ENCODE results near the gene MED29. TPM values are rescaled to one million over a fixed set of nuclear protein-coding genes. Genes with fewer than 3 reads are reported as not detected.
A peak's percentile ranks its signal among the peaks of the same experiment; 100 is the strongest.

Gene MED29
- total RNA-seq, 1 experiment from 2014 or later, result 35.9 TPM

DNA sequence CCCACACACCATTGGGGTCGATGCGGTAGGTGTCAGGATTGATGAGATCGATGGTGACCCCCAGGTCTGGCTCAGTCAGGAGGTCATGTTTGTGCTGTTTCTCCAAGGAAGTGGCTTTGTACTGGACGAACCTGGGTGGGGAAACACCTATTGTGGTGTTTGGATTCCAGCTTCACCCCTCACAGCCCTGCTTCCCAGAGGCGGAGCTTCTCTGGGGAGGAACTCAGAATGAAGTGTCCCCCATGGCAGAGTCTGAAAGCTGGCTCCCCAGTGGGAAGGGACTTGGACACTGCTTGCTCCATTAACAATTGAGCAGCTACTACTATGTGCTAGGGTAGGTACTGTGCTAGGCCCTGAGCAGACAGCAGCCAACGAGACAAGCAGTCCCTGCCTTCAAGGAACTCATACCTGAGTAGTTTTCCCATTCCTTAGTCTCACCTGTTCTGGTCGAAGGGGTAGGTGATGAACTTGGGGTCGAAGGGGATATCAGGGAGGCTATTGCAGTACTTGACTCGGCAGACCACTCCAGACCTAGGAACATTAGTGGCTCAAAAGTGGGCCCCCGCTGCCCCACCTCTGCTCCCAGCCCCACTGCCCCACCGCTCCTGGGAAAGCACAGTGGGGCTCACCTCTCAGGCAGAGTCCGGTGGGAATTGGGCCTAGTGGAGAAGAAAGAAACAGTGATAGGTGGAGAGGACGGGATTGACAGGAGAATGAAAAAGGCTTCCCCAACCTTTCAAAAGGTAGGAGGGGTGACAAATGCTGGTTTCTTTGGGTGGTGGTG lies 1.4 kb upstream of the MED29 start:
- DNase-seq (ENCODE audit: low spot score), result no peak
- in situ Hi-C loops (cut with HindIII; ENCODE audit: low sequenced_read_pairs), result no loop called here

DNA sequence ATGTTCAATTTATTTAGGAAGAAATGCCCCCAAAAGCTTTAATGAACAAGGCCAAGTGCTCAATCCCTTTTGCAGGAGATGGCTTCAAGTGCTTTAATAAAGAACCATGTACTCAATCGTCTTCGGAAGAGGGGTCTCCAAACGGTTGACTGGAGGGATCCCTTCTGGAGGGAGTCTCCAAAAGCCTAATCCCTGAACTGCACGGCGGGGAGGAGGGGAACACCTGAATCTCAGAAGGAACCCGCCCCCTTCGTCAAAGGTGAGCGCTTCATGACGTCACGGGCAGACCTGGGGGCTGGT lies 777 bp upstream of the MED29 start:
- in situ Hi-C loops (cut with HindIII; ENCODE audit: low sequenced_read_pairs), result no loop called here
- peak; percentile 85 for DNase-seq (ENCODE audit: low spot score)

DNA sequence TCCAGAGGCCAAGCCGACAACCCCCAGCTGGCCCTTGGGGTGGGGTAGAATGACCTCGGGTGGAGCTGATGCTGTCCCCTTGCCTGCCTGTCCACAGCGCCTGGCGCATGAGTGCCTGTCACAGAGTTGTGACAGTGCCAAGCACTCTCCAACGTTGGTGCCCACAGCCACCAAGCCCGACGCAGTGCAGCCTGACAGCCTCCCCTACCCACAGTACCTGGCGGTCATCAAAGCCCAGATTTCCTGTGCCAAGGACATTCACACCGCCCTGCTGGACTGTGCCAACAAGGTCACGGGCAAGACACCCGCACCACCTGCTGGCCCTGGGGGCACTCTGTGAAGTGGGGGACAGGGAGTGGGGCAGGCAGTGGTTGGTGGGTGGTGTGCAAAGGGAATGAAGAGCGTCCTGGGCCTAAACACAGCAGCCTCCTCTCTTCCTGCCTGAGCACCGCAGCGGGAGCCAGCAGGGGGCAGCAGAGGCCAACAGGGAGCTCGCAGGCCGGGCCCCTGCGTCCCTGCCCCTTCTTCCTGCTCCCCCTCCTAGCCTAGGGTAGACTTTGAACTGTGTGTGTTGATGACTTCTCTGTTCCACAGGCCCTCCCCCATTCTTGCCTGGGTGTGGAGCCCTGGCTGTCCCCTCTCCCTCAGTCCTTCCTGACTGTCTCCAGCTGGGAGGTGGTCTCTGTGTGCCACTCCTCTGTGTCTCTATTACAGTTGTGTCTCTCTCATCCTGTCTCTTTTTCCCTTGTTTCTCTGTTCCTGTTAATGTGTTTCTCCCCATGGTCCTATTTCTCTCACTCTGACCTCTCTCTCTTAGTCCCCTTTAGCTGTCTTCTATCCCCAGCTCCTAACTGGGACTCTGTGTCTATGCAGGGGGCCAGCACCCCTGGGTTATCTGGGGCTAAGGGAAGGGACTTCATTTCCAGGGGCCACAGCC lies 6.5 kb downstream of the MED29 start:
- in situ Hi-C loops (cut with HindIII; ENCODE audit: low sequenced_read_pairs), result no loop called here
- peak; percentile 70 for DNase-seq (ENCODE audit: low spot score)

DNA sequence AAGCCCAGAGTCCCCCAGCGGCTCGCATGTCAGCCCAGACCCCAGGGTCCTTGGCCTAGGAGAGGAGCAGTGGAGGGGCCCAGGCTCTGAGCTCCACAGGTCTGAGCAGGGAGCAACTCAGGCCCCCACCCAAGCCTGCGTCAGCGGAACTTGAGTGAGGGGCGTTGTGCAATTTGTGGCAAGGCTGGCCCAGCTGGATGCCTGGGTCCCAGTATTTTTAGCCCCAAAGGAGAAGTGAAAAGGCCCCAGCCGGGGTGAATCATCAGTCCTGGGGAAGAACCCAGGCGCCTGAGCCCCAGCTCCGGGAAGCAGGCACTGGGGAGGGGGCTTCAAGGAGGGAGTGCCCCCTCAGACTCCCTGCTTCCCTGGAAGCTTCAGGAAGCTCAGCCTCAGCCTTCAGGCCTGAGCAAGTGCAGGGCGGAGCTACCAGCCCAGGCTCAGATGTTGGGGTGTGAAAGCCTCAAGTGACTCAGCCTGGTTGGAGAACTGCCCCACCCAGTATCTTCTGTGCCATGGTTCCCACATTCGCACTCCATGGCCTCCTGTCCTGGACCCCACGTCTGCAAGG lies 7.2 kb downstream of the MED29 start:
- no peak for DNase-seq (ENCODE audit: low spot score)
- in situ Hi-C loops (cut with HindIII; ENCODE audit: low sequenced_read_pairs), result no loop called here

DNA sequence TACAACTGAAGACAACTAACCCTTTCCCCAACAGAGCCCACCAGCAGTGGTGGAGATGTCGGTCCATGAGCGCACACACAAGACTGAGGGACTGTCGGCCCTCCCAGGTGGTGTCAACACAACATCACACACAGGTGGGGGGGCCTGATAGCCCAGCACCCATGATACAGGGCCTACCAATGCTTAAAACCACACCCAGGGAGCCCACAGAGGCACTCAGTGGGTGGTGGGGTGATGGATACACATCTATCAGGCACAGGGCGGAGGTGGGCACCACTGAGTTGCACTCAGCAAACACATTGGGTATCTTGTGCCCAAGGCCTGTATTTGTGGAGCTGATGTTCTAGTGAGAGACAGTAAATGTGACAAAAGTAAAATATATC lies 8.5 kb downstream of the MED29 start:
- in situ Hi-C loops (cut with HindIII; ENCODE audit: low sequenced_read_pairs), result no loop called here
- DNase-seq (ENCODE audit: low spot score), result no peak

DNA sequence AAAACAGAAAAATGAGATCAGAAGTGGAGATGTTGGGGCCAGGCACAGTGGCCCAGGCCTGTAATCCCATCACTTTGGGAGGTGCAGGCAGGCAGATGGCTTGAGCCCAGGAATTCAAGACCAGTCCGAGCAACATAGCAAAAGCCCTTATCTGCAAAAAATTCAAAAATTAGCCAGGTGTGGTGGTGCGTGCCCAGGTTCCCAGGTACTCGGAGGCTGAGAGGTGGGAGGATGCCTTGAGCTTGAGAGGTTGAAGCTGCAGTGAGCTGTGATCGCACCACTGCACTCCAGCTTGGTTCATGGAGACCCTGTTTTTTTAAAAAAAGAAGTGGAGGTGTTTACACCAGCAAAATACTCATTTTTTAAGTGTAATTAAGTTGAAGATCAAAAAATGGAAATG lies 8.9 kb downstream of the MED29 start:
- in situ Hi-C loops (cut with HindIII; ENCODE audit: low sequenced_read_pairs), result no loop called here
- no peak for DNase-seq (ENCODE audit: low spot score)

DNA sequence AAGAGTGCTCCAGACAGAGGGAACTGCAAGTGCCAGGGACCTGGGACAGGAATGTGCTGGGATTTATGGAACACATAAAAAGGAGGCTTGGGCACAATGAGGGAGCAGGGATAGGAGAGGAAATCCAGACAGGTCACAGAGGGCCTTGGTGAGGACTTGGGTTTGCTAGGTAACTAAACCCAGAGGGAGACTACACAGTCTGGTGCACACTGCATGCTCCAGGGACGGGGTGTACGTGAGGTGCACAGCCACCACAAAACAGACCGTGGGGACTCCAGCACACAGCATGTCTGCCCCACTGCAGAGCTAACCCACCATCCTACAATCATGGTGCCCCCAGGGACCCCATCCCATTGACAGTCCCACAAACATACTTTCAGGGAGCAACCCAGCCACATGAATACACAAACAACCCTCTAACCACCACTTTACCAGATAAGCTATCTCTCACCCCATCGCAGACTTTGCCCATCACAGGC lies 9.9 kb downstream of the MED29 start:
- in situ Hi-C loops (cut with HindIII; ENCODE audit: low sequenced_read_pairs), result no loop called here

DNA sequence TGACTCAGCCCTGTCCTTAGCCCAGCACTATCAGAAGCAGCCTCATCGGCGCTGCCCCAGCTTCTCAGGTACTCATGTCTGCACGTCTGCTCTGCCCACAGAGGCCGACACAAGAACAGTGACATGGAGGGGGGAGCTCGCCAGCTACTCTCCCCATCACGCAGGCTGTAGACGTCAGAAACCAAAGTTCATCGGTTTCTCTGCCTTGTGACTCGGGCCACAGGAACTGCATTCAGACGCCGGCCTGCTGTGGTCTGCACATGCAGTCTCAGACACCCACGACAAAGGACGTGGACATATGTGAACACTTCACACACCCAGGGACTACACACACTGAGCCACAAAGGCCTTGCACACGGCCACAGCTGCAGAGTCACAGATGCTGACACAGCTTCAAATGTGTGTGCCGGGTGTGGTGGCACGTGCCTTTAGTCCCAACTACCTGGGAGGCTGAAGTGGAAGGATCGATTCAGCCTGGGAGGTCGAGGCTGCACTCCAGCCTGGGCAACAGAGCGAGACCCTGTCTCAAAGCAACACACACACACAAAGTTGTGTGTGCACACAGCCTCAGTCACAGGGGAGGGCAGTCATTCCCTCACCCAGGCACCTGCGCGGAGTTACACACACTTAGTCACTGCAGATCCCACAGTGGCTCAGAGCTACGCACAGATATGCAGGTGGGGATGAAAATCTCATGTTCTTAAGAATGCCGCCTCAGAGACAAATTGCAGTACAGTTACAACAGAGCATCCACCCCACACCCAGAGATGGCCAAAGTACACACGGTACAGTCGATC lies 10.6 kb downstream of the MED29 start:
- in situ Hi-C loops (cut with HindIII; ENCODE audit: low sequenced_read_pairs), result no loop called here
- DNase-seq (ENCODE audit: low spot score), result peak; percentile 26

More for the DNA sequence above, 9.9 kb downstream of the MED29 start:
- peak; percentile 15 for DNase-seq (ENCODE audit: low spot score)

DNA sequence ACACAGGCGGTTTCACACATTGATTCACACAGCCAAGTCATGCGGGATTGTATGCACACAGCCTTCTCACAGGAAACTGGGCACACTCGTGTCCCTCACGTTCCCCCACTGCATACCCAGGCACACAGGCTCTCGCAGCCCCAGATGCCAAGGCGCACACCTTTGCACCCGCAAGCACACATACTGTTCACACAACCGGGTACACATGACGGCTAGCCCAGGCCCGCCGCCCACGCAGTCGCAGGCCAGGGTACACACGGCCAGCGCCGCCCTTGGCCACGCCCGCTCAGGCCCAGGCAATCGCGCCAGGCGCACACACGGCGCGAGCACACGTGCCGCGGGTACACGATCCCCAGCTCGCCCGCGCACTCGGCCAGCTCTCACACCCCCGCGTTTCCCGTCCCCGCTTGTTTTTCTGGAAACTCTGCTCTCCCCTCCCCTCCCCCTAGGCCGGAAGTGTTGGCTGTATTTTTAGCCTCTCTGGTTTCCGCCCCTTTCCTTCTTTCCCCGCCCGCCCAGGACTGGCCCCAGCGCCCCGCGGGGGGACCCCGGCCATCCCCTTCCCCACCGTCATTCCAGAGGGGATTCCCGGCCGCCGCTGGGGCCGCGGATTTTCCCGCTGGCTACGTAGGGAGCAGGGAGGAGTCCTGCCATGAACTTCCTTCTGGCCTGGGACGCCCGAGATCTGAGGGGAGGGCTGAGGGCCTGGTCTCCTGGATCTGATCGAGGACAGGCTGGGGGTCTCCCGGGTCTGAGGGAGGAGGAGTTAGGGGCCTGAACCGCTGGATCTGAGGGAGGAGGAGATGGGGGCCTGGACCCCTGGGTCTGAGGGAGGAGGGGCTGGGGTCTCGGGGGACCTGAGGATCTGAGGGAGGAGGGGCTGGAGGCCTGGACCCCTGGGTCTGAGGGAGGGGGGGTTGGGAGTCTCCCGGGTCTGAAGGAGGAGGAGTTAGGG lies 11.4 kb downstream of the MED29 start:
- DNase-seq (ENCODE audit: low spot score), result peak; percentile 80
- in situ Hi-C loops (cut with HindIII; ENCODE audit: low sequenced_read_pairs), result no loop called here

DNA sequence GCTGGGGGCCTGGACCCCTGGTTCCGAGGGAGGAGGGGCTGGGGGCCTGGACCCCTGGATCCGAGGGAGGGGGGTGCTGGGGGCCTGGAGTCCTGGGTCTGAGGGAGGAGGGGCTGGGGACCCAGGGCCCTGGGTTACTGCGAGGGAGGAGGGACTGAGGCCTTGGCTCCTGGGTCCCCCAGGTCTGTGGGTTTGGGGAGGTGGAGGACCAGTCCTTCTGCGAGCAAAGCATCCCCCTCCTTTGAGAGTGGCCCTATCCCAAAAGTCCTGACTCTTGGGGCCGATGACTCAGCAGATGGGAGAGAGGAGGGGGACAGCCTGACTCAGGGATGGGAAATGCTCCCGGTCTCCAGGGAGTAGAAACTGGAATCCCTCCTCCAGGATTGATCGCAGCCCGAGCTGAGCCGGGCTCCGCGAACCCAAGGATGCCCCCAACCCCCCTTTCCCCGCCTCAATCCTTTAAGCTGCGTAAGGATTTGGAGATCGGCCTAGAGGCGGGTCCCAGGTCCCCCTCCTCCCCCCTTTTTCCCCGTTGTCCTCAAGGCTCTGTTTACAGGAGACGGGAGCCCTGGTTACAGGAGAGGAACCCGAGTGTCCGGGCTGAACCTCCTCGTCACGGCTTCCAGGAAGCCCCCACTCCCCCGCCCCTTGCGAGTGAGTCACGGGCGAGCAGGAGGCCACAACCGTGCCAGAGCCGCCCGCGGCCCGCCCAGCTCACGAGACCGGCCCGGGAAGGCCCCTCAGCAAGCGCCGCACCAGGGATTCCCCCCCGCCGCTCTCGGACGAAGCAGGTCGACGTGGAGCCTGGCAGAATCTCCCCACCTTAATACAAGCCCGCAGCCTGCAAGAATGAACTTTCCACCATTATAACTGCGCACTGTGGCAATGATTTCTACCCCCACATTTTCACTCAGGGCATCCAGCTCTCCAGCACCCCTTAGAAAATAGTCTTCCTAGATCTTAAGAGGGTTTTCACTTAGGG lies 12.4 kb downstream of the MED29 start:
- peak; percentile 72 for DNase-seq (ENCODE audit: low spot score)
- in situ Hi-C loops (cut with HindIII; ENCODE audit: low sequenced_read_pairs), result no loop called here

DNA sequence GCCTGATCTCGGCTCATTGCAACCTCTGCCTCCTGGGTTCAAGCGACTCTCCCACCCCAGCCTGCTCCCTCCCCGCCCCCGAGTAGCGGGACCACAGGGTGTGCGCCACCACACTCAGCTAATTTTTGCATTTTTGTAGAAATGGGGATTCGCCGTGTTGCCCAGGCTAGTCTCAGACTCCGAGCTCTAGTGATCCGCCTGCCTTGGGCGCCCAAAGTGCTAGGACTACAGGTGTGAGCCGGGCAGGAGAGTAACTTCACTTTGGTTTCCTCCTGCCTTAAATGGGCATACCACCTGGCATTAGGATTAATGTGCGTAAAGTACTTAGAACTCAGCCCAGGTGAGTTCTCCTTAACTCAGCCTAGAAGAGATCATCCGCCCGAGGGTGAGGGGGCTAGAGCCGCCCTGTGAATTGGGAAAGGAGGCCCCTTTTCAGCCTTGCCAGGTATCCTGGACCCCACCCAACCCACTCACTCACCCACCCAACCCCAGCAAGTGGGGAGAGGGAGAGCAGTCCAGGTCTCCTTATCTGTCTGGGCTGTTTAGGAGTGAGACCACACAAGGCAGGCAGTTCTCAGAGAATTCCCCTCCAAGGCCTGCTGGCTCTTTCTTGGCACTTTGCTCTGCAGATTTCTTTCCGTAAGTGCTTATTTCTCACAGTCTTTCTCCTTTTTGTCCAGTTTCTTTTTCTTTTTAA lies 14.2 kb downstream of the MED29 start:
- in situ Hi-C loops (cut with HindIII; ENCODE audit: low sequenced_read_pairs), result no loop called here
- no peak for DNase-seq (ENCODE audit: low spot score)

DNA sequence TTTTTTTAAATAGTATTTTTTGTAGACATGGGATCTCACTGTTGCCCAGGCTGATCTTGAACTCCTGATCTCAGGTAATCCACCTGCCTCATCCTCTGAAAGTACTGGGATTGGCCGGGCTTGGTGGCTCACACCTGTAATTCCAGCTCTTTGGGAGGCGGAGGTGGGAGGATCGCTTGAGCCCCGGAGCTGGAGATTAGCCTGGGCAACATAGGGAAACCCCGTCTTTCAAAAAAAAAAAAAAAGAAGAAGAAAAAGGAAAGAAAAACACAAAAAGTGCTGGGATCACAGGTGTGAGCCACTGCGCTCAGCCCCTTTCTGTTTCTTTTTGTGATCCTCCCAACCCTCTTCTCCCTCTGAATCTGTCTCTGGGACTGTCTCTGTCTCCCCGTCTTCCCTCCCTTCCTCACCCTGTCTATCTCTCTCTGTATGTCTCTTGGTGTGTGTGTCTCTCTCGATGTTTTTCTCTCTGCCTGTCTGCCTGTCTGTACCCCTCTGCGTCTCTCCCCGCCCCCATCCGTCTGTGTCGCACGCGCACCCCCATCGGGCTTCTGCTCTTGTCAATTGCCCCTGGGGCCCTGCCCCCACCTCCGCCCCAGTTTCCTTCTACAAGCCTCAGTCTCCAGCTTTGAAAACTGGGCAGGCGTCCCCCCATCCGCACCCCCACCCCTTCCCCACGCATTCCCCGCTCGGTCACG lies 14.9 kb downstream of the MED29 start:
- in situ Hi-C loops (cut with HindIII; ENCODE audit: low sequenced_read_pairs), result no loop called here

DNA sequence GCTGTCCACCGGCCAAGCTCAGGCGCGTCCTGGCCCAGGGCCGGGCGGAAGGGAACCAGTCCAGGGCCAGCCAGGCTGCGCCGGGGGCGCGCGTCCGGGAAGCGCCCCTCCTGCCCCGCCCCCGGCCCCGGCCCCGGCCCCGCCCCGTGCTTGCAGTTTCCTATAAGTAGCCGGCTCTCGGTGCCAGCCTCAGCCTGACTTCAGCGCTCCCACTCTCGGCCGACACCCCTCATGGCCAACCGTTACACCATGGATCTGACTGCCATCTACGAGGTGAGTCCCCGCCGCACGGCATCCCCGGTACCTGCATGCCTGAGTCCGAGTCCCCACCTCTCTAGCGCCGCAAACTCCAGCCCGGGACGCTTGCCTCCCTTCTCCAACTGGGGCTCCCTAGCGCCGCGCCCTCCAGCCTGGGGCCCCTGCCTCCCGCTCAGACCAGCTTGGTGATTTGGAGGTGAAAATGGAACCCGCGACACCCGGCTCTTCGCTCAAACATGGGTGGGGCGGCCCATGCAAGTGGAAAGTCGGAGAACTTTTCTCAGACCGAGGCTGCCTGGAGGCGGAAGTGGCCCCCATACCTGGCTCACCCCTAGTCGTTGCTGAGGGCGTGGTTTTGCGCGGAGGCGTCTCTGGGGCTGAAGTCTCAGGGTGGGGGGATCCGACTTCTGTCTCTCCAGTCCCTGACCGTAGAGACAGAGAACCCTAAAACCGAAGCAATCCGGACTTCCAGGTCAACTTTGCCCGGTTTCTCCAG lies 15.7 kb downstream of the MED29 start, which contains the start of gene ZFP36:
ZFP36 (plus strand) TSS at position 192 of the 754 bp plus-strand sequence; CDS start at position 250, 58 bp downstream.
- in situ Hi-C loops (cut with HindIII; ENCODE audit: low sequenced_read_pairs), result no loop called here
- DNase-seq (ENCODE audit: low spot score), result peak; percentile 66

More for the DNA sequence above, 14.9 kb downstream of the MED29 start:
- peak; percentile 37 for DNase-seq (ENCODE audit: low spot score)

DNA sequence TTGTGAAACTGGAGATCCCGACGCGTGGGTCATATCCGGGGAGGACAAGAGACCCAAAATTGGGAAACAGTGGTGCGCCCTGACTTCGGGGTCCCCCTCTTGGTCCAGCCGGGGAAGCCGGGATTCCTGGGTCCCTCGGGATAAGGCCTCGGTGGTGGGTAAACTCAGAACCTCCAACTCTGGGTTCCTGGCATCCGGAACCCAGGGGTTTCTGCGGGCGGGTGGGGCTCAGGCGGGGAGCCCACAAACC lies 16.2 kb downstream of the MED29 start:
- DNase-seq (ENCODE audit: low spot score), result no peak
- in situ Hi-C loops (cut with HindIII; ENCODE audit: low sequenced_read_pairs), result no loop called here

DNA sequence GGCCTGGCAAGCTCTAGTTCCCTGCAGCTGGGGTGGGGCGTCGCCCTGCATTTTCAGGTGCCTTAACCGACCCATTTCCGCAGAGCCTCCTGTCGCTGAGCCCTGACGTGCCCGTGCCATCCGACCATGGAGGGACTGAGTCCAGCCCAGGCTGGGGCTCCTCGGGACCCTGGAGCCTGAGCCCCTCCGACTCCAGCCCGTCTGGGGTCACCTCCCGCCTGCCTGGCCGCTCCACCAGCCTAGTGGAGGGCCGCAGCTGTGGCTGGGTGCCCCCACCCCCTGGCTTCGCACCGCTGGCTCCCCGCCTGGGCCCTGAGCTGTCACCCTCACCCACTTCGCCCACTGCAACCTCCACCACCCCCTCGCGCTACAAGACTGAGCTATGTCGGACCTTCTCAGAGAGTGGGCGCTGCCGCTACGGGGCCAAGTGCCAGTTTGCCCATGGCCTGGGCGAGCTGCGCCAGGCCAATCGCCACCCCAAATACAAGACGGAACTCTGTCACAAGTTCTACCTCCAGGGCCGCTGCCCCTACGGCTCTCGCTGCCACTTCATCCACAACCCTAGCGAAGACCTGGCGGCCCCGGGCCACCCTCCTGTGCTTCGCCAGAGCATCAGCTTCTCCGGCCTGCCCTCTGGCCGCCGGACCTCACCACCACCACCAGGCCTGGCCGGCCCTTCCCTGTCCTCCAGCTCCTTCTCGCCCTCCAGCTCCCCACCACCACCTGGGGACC lies 16.6 kb downstream of the MED29 start:
- in situ Hi-C loops (cut with HindIII; ENCODE audit: low sequenced_read_pairs), result no loop called here
- DNase-seq (ENCODE audit: low spot score), result no peak
